HG03097 (cell line): ENCODE measurements around the gene RASA4B.
"Not testable (repeated sequence)": the region's sequence is repeated elsewhere in the genome, so short reads cannot be mapped to it uniquely, and the experiment has no call there.

Experiments
- ATAC-seq: cut with Tn5 transposase; IDR thresholded peaks from one replicate; pipeline ENCODE4 v1.9.1; 2021; ENCODE audit not compliant: unreplicated experiment, low FRiP score

Gene RASA4B

GRCh38 chr7:102455596-102455995 is 62.0 kb downstream of the RASA4B start:
- ATAC-seq = no peak

- not testable (repeated sequence) for ATAC-seq
Measured at GRCh38 chr7:102454932-102455331, 62.6 kb downstream of the RASA4B start.

- no peak for ATAC-seq
Measured at GRCh38 chr7:102454468-102454867, 63.1 kb downstream of the RASA4B start.

GRCh38 chr7:102453319-102453718 is 64.3 kb downstream of the RASA4B start:
- no peak for ATAC-seq

- ATAC-seq = no peak
Measured at GRCh38 chr7:102452451-102452850, 65.1 kb downstream of the RASA4B start.

GRCh38 chr7:102451371-102452054 is 66.1 kb downstream of the RASA4B start:
- no peak for ATAC-seq

- no peak for ATAC-seq
Measured at GRCh38 chr7:102450242-102450641, 67.3 kb downstream of the RASA4B start.

GRCh38 chr7:102449136-102449535 is 68.4 kb downstream of the RASA4B start:
- ATAC-seq = no peak

GRCh38 chr7:102447311-102447710 is 70.3 kb downstream of the RASA4B start:
- ATAC-seq = no peak

- no peak for ATAC-seq
Measured at GRCh38 chr7:102446387-102447156, 71.0 kb downstream of the RASA4B start.

GRCh38 chr7:102445674-102446071 is 71.9 kb downstream of the RASA4B start:
- no peak for ATAC-seq

- ATAC-seq = no peak
Measured at GRCh38 chr7:102444961-102445673, 72.5 kb downstream of the RASA4B start.

- no peak for ATAC-seq
Measured at GRCh38 chr7:102439963-102440795, 77.4 kb downstream of the RASA4B start.

GRCh38 chr7:102436118-102436517 is 81.5 kb downstream of the RASA4B start:
- ATAC-seq = no peak

- no peak for ATAC-seq
Measured at GRCh38 chr7:102434039-102434486, 83.5 kb downstream of the RASA4B start.

GRCh38 chr7:102433219-102434038 is 84.1 kb downstream of the RASA4B start, which contains the start of gene ORAI2:
TSS of gene ORAI2 (plus strand) at chr7:102433575. CDS start at chr7:102438957, 5,382 bp downstream.
- peak; percentile 51 for ATAC-seq
